BLaER1 treated with 17β-estradiol and CSF1 and Interleukin-3, amounts not matched to agents 10 nM and 100 nM (cell line): Measurements from ENCODE around the gene C1orf167.

Source experiments
- H3K27ac ChIP-seq, 11 experiments: shearing (Covaris generic); formaldehyde crosslinking; 2 replicates each; pipeline ENCODE4 v1.8.1; 2022
- H3K27me3 ChIP-seq, 11 experiments: shearing (Covaris generic); formaldehyde crosslinking; 2 replicates each; pipeline ENCODE4 v1.8.1; 2022
- H3K36me3 ChIP-seq, 11 experiments: shearing (Covaris generic); formaldehyde crosslinking; 2 replicates each; pipeline ENCODE4 v1.8.1; 2022
- H3K4me1 ChIP-seq, 10 experiments: shearing (Covaris generic); formaldehyde crosslinking; 2 replicates each; pipeline ENCODE4 v1.8.1; 2022
- H3K4me2 ChIP-seq, 11 experiments: shearing (Covaris generic); formaldehyde crosslinking; 2 replicates each; pipeline ENCODE4 v1.8.1; 2022
- H3K4me3 ChIP-seq, 10 experiments: shearing (Covaris generic); formaldehyde crosslinking; 2 replicates each; pipeline ENCODE4 v1.8.1; 2022
- H3K9ac ChIP-seq, 11 experiments: shearing (Covaris generic); formaldehyde crosslinking; 2 replicates each; pipeline ENCODE4 v1.8.1; 2022
- H3K9me3 ChIP-seq, 11 experiments: shearing (Covaris generic); formaldehyde crosslinking; replicated peaks in 1 of 11; 2 replicates each; pipeline ENCODE4 v1.8.1; 2022
- H4K20me1 ChIP-seq, 11 experiments: shearing (Covaris generic); formaldehyde crosslinking; 2 replicates each; pipeline ENCODE4 v1.8.1; 2022
- Cebpa-rat ChIP-seq, 11 experiments: shearing (Covaris generic); IDR thresholded peaks; 2 replicates each; pipeline ENCODE4 v1.8.1; 2022

C1orf167 gene

GRCh38 chr1:11780380-11781147, 18.6 kb downstream of the C1orf167 start:
- Histone ChIP-seq H3K9ac (no peak overlapping the region), H4K20me1 (no peaks in the 10 kb centered on the region)

GRCh38 chr1:11781297-11781696, 19.3 kb downstream of the C1orf167 start:
- 0 out of 22 replicates have a peak overlapping the region, but pooled peaks of 1 of the 11 experiments have one; percentile 17 for H3K9ac ChIP-seq
- no peak overlapping the region for H3K27ac ChIP-seq
- no peak overlapping the region for H3K4me3 ChIP-seq
- TF ChIP-seq Cebpa-rat (IDR thresholded peaks at IDR 0.05) = no peak
- no peaks in the 10 kb centered on the region for H3K9me3 ChIP-seq
- no peaks in the 10 kb centered on the region for H4K20me1 ChIP-seq
- H3K4me1 ChIP-seq = peaks cover 23 to 30% (median 25%) of the 10 kb centered on the region in 10 experiments
- H3K36me3 ChIP-seq = no peaks in the 10 kb centered on the region
- no peaks in the 10 kb centered on the region for H3K27me3 ChIP-seq
- H3K4me2 ChIP-seq = no peak overlapping the region

More at GRCh38 chr1:11780380-11781147, 18.6 kb downstream of the C1orf167 start:
- no peak overlapping the region for H3K27ac ChIP-seq
- peaks cover 15 to 23% (median 17%) of the 10 kb centered on the region in 10 experiments for H3K4me1 ChIP-seq
- no peak overlapping the region for H3K4me3 ChIP-seq
- no peak for TF ChIP-seq Cebpa-rat (IDR thresholded peaks at IDR 0.05)
- no peaks in the 10 kb centered on the region for H3K36me3 ChIP-seq
- H3K9me3 ChIP-seq = no peaks in the 10 kb centered on the region
- no peak overlapping the region for H3K4me2 ChIP-seq
- no peaks in the 10 kb centered on the region for H3K27me3 ChIP-seq

- H3K4me3 ChIP-seq = no peak overlapping the region
- H3K27me3 ChIP-seq = no peaks in the 10 kb centered on the region
- no peaks in the 10 kb centered on the region for H3K9me3 ChIP-seq
- TF ChIP-seq Cebpa-rat (IDR thresholded peaks at IDR 0.05) = no peak
- H3K4me2 ChIP-seq = no peak overlapping the region
- no peak overlapping the region for H3K9ac ChIP-seq
- no peaks in the 10 kb centered on the region for H4K20me1 ChIP-seq
- H3K36me3 ChIP-seq = no peaks in the 10 kb centered on the region
- no peak overlapping the region for H3K27ac ChIP-seq
- peaks cover 29 to 40% (median 34%) of the 10 kb centered on the region in 10 experiments for H3K4me1 ChIP-seq
Observed at GRCh38 chr1:11782127-11782708, 20.2 kb downstream of the C1orf167 start.

GRCh38 chr1:11783556-11783955, 21.6 kb downstream of the C1orf167 start:
- no peak overlapping the region for H3K9ac ChIP-seq
- no peak overlapping the region for H3K4me3 ChIP-seq
- H3K4me2 ChIP-seq = peak overlapping the region in 1 of 11 experiments; percentile 83; a peak in 2 of 22 replicates
- H4K20me1 ChIP-seq = no peaks in the 10 kb centered on the region
- peaks cover 0 to 6% (median 0%) of the 10 kb centered on the region in 11 experiments; a peak in 2 of 22 replicates for H3K36me3 ChIP-seq
- H3K27ac ChIP-seq = 0 out of 22 replicates have a peak overlapping the region, but pooled peaks of 1 of the 11 experiments have one; percentile 38
- H3K9me3 ChIP-seq = no peaks in the 10 kb centered on the region
- no peak for TF ChIP-seq Cebpa-rat (IDR thresholded peaks at IDR 0.05)
- H3K4me1 ChIP-seq = peaks cover 30 to 53% (median 45%) of the 10 kb centered on the region in 10 experiments
- H3K27me3 ChIP-seq = no peaks in the 10 kb centered on the region

GRCh38 chr1:11784256-11784992, 22.4 kb downstream of the C1orf167 start:
- no peaks in the 10 kb centered on the region for H4K20me1 ChIP-seq
- peak overlapping the region in 10 of 11 experiments; percentile 19 to 59 (median 42); a peak in 17 of 22 replicates for H3K27ac ChIP-seq
- H3K27me3 ChIP-seq = no peaks in the 10 kb centered on the region
- peaks cover 0 to 10% (median 0%) of the 10 kb centered on the region in 11 experiments; a peak in 2 of 22 replicates for H3K36me3 ChIP-seq
- H3K9me3 ChIP-seq = no peaks in the 10 kb centered on the region
- H3K4me3 ChIP-seq = no peak overlapping the region
- no peak for TF ChIP-seq Cebpa-rat (IDR thresholded peaks at IDR 0.05)
- H3K9ac ChIP-seq = peak overlapping the region in 9 of 11 experiments; percentile 1 to 44 (median 33); a peak in 9 of 22 replicates
- H3K4me1 ChIP-seq = peaks cover 38 to 62% (median 54%) of the 10 kb centered on the region in 10 experiments
- H3K4me2 ChIP-seq = peak overlapping the region; percentile 53 to 96 (median 68)

GRCh38 chr1:11784993-11785769, 23.2 kb downstream of the C1orf167 start:
- Histone ChIP-seq H3K9me3 (no peaks in the 10 kb centered on the region), H3K27ac (peak overlapping the region in 10 of 11 experiments; percentile 19 to 59 (median 42); a peak in 17 of 22 replicates), H4K20me1 (no peaks in the 10 kb centered on the region), H3K27me3 (no peaks in the 10 kb centered on the region), H3K9ac (peak overlapping the region in 9 of 11 experiments; percentile 1 to 44 (median 33); a peak in 9 of 22 replicates), H3K4me2 (peak overlapping the region; percentile 53 to 96 (median 68)), H3K36me3 (peaks cover 0 to 15% (median 4%) of the 10 kb centered on the region in 11 experiments; a peak in 10 of 22 replicates), H3K4me3 (no peak overlapping the region), H3K4me1 (peaks cover 46 to 69% (median 62%) of the 10 kb centered on the region in 10 experiments)
- no peak for TF ChIP-seq Cebpa-rat (IDR thresholded peaks at IDR 0.05)

- Histone ChIP-seq H3K27me3 (no peaks in the 10 kb centered on the region), H3K4me3 (no peak overlapping the region), H3K9ac (peak overlapping the region in 2 of 11 experiments; percentile 5 to 17; a peak in 2 of 22 replicates), H4K20me1 (no peaks in the 10 kb centered on the region), H3K36me3 (peaks cover 0 to 19% (median 6%) of the 10 kb centered on the region in 11 experiments; a peak in 10 of 22 replicates), H3K9me3 (no peaks in the 10 kb centered on the region), H3K4me2 (peak overlapping the region; percentile 53 to 96 (median 72); a peak in 20 of 22 replicates), H3K4me1 (peaks cover 56 to 78% (median 71%) of the 10 kb centered on the region in 10 experiments), H3K27ac (peak overlapping the region in 5 of 11 experiments; percentile 24 to 42 (median 28); a peak in 6 of 22 replicates)
- TF ChIP-seq Cebpa-rat (IDR thresholded peaks at IDR 0.05) = no peak
Observed at GRCh38 chr1:11786168-11786567, 24.2 kb downstream of the C1orf167 start.

GRCh38 chr1:11787251-11787803, 25.3 kb downstream of the C1orf167 start:
- Histone ChIP-seq H3K4me2 (peak overlapping the region in 5 of 11 experiments; percentile 32 to 96 (median 81); a peak in 9 of 22 replicates), H3K27ac (peak overlapping the region in 4 of 11 experiments; percentile 78 to 93 (median 88); a peak in 7 of 22 replicates), H3K9ac (peak overlapping the region in 1 of 11 experiments; percentile 17; a peak in 2 of 22 replicates), H3K4me1 (peaks cover 58 to 90% (median 80%) of the 10 kb centered on the region in 10 experiments), H3K9me3 (no peaks in the 10 kb centered on the region), H3K36me3 (peaks cover 0 to 27% (median 7%) of the 10 kb centered on the region in 11 experiments; a peak in 12 of 22 replicates), H4K20me1 (no peaks in the 10 kb centered on the region), H3K4me3 (no peak overlapping the region), H3K27me3 (no peaks in the 10 kb centered on the region)
- no peak for TF ChIP-seq Cebpa-rat (IDR thresholded peaks at IDR 0.05)
